Measurements from ENCODE around the gene NAXD. TPM values are rescaled to one million over a fixed set of nuclear protein-coding genes. Genes with fewer than 3 reads are reported as not detected.

Gene NAXD
- total RNA-seq, 1 donor from 2014 or later = 21.1 TPM

GRCh38 chr13:110681868-110682550 is 66.7 kb downstream of the NAXD start:
- Histone ChIP-seq H3K4me3 (ENCODE audit: low read depth, low read length) (no peak overlapping the region), H3K27me3 (ENCODE audit: control insufficient read depth, insufficient read depth, low read length) (no peaks in the 10 kb centered on the region), H3K36me3 (ENCODE audit: control insufficient read depth, insufficient read depth, low read length) (peaks cover 30% of the 10 kb centered on the region)
- TF ChIP-seq CTCF (IDR thresholded peaks at IDR 0.05; ENCODE audit: insufficient read depth, low read length, severe bottlenecking) = no peak
- DNase-seq (ENCODE audit: low read depth) (no peak), FAIRE-seq (no peak)

- no peak for TF ChIP-seq CTCF (IDR thresholded peaks at IDR 0.05; ENCODE audit: insufficient read depth, low read length, severe bottlenecking)
- Histone ChIP-seq H3K4me3 (ENCODE audit: low read depth, low read length) (no peak overlapping the region), H3K36me3 (ENCODE audit: control insufficient read depth, insufficient read depth, low read length) (peaks cover 31% of the 10 kb centered on the region), H3K27me3 (ENCODE audit: control insufficient read depth, insufficient read depth, low read length) (no peaks in the 10 kb centered on the region)
- no peak for DNase-seq (ENCODE audit: low read depth)
- FAIRE-seq = no peak
Measured at GRCh38 chr13:110682746-110683145, 67.4 kb downstream of the NAXD start.

GRCh38 chr13:110683203-110683883 is 68.0 kb downstream of the NAXD start:
- TF ChIP-seq CTCF (IDR thresholded peaks at IDR 0.05; ENCODE audit: insufficient read depth, low read length, severe bottlenecking) = peak; percentile 24
- Histone ChIP-seq H3K27me3 (ENCODE audit: control insufficient read depth, insufficient read depth, low read length) (no peaks in the 10 kb centered on the region), H3K4me3 (ENCODE audit: low read depth, low read length) (no peak overlapping the region), H3K36me3 (ENCODE audit: control insufficient read depth, insufficient read depth, low read length) (peaks cover 33% of the 10 kb centered on the region)
- no peak for FAIRE-seq
- peak; percentile 24 for DNase-seq (ENCODE audit: low read depth)

- TF ChIP-seq CTCF (IDR thresholded peaks at IDR 0.05; ENCODE audit: insufficient read depth, low read length, severe bottlenecking) = no peak
- FAIRE-seq (no peak), DNase-seq (ENCODE audit: low read depth) (no peak)
- H3K4me3 ChIP-seq (ENCODE audit: low read depth, low read length) = no peak overlapping the region
- H3K27me3 ChIP-seq (ENCODE audit: control insufficient read depth, insufficient read depth, low read length) = no peaks in the 10 kb centered on the region
- peaks cover 28% of the 10 kb centered on the region for H3K36me3 ChIP-seq (ENCODE audit: control insufficient read depth, insufficient read depth, low read length)
Measured at GRCh38 chr13:110683921-110684320, 68.6 kb downstream of the NAXD start.

- H3K36me3 ChIP-seq (ENCODE audit: control insufficient read depth, insufficient read depth, low read length) = peaks cover 28% of the 10 kb centered on the region
- TF ChIP-seq CTCF (IDR thresholded peaks at IDR 0.05; ENCODE audit: insufficient read depth, low read length, severe bottlenecking) = no peak
- no peaks in the 10 kb centered on the region for H3K27me3 ChIP-seq (ENCODE audit: control insufficient read depth, insufficient read depth, low read length)
- H3K4me3 ChIP-seq (ENCODE audit: low read depth, low read length) = no peak overlapping the region
- DNase-seq (ENCODE audit: low read depth) (no peak), FAIRE-seq (no peak)
Measured at GRCh38 chr13:110684388-110685056, 69.2 kb downstream of the NAXD start.

Measured in bronchial epithelial cell (primary cell).